Endothelial cell of umbilical vein (primary cell): Measurements from ENCODE around the gene RPL9.

Source experiments
- EZH2 ChIP-seq: IDR thresholded peaks from 2 replicates; pipeline ENCODE4 v1.6.1; 2012; ENCODE audit warnings: borderline replicate concordance, low read depth, mild to moderate bottlenecking, moderate library complexity, low read length, inconsistent platforms; ENCODE audit not compliant: severe bottlenecking
- JUN ChIP-seq: IDR thresholded peaks from 2 replicates; pipeline ENCODE4 v1.6.1; 2011; ENCODE audit warnings: borderline replicate concordance, low read depth; ENCODE audit not compliant: insufficient read length, insufficient read depth
- MYC ChIP-seq: IDR thresholded peaks from one replicate; pipeline ENCODE4 v1.6.1; 2011; ENCODE audit warnings: mild to moderate bottlenecking, low read depth, low read length
- POLR2A ChIP-seq: IDR thresholded peaks from 2 replicates; pipeline ENCODE4 v1.6.1; 2012; ENCODE audit warnings: low read depth, mild to moderate bottlenecking, control low read depth, low read length
- POLR2AphosphoS5 ChIP-seq: IDR thresholded peaks from 2 replicates; pipeline ENCODE4 v1.6.1; 2012; ENCODE audit warnings: low read depth, mild to moderate bottlenecking, control low read depth, low read length, moderate library complexity; ENCODE audit not compliant: insufficient read depth
- TF ChIP-seq, protein P1 (sequence below), 2 donors: IDR thresholded peaks; 1 replicate in 1 of 2; 2 replicates in 1 of 2; pipeline ENCODE4 v1.5.1; 2011; ENCODE audit warnings: low read length in 2 of 2, mild to moderate bottlenecking in 2 of 2, moderate library complexity in 2 of 2, control low read depth in 1 of 2, inconsistent platforms in 1 of 2, low read depth in 1 of 2; ENCODE audit not compliant: insufficient read depth in 1 of 2; ENCODE audit errors: extremely low read depth in 1 of 2
- TF ChIP-seq, protein P2 (sequence below): IDR thresholded peaks from 2 replicates; pipeline ENCODE4 v1.6.1; 2011; ENCODE audit not compliant: insufficient read depth, insufficient read length

DNA sequence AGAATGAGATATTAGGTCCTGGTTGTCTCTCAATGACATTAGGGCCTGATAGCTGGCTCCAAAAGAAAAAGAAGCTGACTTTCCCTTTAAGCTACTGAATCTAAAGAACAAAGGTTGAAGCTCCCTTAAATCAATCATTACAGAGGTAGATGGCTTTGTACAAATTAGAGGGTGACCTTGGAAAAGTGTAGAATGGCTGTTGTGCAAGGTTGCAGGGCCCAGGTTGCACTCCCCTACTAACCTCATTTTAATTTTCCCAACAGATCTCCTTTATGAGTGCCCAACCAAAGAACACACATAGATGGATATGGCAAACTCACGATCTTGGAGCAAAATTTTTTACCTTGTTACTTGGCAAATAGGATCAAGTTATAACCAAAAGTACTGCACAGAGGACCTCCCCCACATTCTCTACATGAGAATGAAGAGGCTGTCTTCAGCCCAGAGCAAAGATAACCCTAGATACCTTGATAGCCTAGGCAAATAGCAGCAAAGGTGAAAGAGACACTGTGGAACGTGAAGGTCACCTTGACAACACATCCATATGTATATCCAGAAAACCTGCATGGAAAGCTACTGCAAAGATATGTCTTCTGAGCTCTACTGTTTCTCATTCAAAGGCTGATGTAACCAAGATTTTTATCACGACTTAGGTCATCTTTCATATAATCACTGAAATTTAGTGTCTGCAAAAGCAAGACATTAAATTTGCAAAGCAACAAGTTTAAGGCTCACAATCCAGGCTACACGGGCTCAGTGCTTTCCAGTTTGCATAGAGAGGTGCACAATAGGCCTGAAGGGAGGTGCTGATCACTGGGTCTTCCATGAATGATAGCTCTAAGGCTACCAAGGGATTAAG lies 29.0 kb downstream of the RPL9 start:
- TF ChIP-seq POLR2A = no peak
- no peak for TF ChIP-seq JUN
- TF ChIP-seq, protein P1, sequence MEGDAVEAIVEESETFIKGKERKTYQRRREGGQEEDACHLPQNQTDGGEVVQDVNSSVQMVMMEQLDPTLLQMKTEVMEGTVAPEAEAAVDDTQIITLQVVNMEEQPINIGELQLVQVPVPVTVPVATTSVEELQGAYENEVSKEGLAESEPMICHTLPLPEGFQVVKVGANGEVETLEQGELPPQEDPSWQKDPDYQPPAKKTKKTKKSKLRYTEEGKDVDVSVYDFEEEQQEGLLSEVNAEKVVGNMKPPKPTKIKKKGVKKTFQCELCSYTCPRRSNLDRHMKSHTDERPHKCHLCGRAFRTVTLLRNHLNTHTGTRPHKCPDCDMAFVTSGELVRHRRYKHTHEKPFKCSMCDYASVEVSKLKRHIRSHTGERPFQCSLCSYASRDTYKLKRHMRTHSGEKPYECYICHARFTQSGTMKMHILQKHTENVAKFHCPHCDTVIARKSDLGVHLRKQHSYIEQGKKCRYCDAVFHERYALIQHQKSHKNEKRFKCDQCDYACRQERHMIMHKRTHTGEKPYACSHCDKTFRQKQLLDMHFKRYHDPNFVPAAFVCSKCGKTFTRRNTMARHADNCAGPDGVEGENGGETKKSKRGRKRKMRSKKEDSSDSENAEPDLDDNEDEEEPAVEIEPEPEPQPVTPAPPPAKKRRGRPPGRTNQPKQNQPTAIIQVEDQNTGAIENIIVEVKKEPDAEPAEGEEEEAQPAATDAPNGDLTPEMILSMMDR (IDR thresholded peaks at IDR 0.05; ENCODE audit: extremely low read depth in 1 of 2, insufficient read depth in 1 of 2, low read depth in 1 of 2, low read length in 2 of 2) = no peak
- TF ChIP-seq, protein P2, sequence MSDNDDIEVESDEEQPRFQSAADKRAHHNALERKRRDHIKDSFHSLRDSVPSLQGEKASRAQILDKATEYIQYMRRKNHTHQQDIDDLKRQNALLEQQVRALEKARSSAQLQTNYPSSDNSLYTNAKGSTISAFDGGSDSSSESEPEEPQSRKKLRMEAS = no peak
- no peak for TF ChIP-seq MYC
- TF ChIP-seq POLR2AphosphoS5 = no peak
- no peak for TF ChIP-seq EZH2
